Smooth muscle cell (in vitro differentiated cells): ENCODE measurements around the gene EGR1. TPM values are rescaled to one million over a fixed set of nuclear protein-coding genes. Genes with fewer than 3 reads are reported as not detected.

Source experiments
- DNase-seq: peaks from one replicate; lab custom pipeline; 2025; ENCODE audit not compliant: unreplicated experiment; lab: John Stamatoyannopoulos, UW
- H2AFZ ChIP-seq: fragments of 200-600 bp; sonication (generic); 2 replicates; pipeline ENCODE4 v1.6.0; 2016; ENCODE audit warnings: antibody characterized with exemption, low read depth, mild to moderate bottlenecking
- H3F3A ChIP-seq: fragments of 200-600 bp; sonication (generic); 2 replicates; pipeline ENCODE4 v1.6.0; 2017; ENCODE audit warnings: antibody characterized with exemption, low read depth
- H3K27ac ChIP-seq: fragments of 200-600 bp; sonication (generic); 2 replicates; pipeline ENCODE4 v1.5.1; 2016; ENCODE audit warnings: low read depth, mild to moderate bottlenecking
- H3K27me3 ChIP-seq: fragments of 200-600 bp; sonication (generic); 2 replicates; pipeline ENCODE4 v1.6.1; 2016; ENCODE audit warnings: low read depth, mild to moderate bottlenecking
- H3K36me3 ChIP-seq: fragments of 200-600 bp; sonication (generic); 2 replicates; pipeline ENCODE4 v1.5.1; 2016; ENCODE audit warnings: low read depth
- H3K4me1 ChIP-seq: fragments of 200-600 bp; sonication (generic); 2 replicates; pipeline ENCODE4 v1.5.1; 2016; ENCODE audit warnings: low read depth
- H3K4me2 ChIP-seq: fragments of 200-600 bp; sonication (generic); 2 replicates; pipeline ENCODE4 v1.6.0; 2016; ENCODE audit warnings: mild to moderate bottlenecking
- H3K4me3 ChIP-seq: fragments of 200-600 bp; sonication (generic); 2 replicates; pipeline ENCODE4 v1.5.1; 2016; ENCODE audit warnings: mild to moderate bottlenecking
- H3K79me2 ChIP-seq: fragments of 200-600 bp; sonication (generic); 2 replicates; pipeline ENCODE4 v1.6.0; 2016; ENCODE audit warnings: low read depth, mild to moderate bottlenecking
- H3K9ac ChIP-seq: fragments of 200-600 bp; sonication (generic); 2 replicates; pipeline ENCODE4 v1.6.0; 2016; ENCODE audit warnings: low read depth
- H3K9me3 ChIP-seq: fragments of 200-600 bp; sonication (generic); replicated peaks from 2 replicates; pipeline ENCODE4 v1.5.1; 2016; ENCODE audit warnings: low read depth
- H4K20me1 ChIP-seq: fragments of 200-600 bp; sonication (generic); 2 replicates; pipeline ENCODE4 v1.6.0; 2016; ENCODE audit warnings: low read depth
- WGBS: methylation state at CpG from one replicate; pipeline ENCODE4 v1.1.7; 2016; ENCODE audit warnings: low lambda C conversion rate; 5-methylcytosine and 5-hydroxymethylcytosine counted together
- polyA plus RNA-seq: library from polyadenylated mRNA; unstranded; fragments of >200 nt; fragmentation: Nextera tagmentation; extraction: Ambion mirVana; gene quantifications from 2 replicates; pipeline ENCODE4 v1.2.1, GENCODE V29; 2016
- total RNA-seq: library from RNA; depleted of rRNA; stranded (reverse); fragments of >200 nt; gene quantifications from 2 replicates; pipeline ENCODE4 v1.2.3, GENCODE V29; 2014
- TF ChIP-seq, protein P1 (sequence below): fragments of 200-600 bp; sonication (generic); IDR thresholded peaks from 2 replicates; pipeline ENCODE4 v1.5.1; 2017; ENCODE audit warnings: borderline replicate concordance, mild to moderate bottlenecking, antibody characterized with exemption; ENCODE audit not compliant: insufficient read depth, poor library complexity, severe bottlenecking

The EGR1 gene
- total and polyA plus RNA-seq, 2 experiments from 2014 or later = 250 to 1,110 TPM

DNA sequence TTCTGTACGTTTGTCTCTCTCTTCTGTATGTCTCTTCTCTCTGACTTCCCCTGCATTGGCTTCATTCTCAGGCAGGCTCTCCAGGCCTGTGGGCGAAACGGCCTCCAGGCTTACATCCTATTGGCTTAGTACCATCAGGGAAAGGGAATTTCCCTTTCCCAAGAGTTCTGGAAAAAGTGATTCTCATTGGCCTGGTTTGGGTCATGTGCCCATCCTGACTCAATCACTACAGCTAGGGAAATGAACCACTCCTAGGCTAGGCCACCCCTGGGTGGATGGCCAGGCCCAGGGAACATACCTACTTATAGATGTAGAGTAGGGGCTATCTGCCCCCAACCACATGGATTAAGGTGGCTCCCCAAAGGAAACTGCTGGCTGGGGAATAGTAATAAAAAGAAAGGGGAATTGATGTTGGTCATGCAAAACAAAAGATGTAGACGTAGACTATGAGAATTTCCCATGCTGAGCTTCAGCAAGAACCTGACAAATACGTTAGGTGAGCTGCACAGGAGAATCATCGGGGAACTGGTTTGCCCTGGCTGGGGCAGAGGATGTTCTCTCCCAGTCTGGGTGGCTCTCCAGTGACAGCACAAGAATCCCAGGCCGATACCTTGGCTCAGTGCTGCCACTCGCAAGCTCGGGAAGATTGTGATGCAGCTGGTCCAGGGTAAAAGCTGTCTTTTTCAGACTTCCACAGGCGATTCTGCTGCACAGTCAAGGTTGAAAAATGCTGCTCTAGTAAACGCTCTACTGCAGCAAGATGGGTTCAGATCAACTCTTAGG lies 3.7 kb upstream of the EGR1 start:
- DNase-seq = no peak
- H3K36me3 ChIP-seq = no peaks in the 10 kb centered on the region
- peaks cover 11% of the 10 kb centered on the region for H4K20me1 ChIP-seq
- H3K9me3 ChIP-seq = no peaks in the 10 kb centered on the region
- H2AFZ ChIP-seq = no peak overlapping the region
- TF ChIP-seq, protein P1, sequence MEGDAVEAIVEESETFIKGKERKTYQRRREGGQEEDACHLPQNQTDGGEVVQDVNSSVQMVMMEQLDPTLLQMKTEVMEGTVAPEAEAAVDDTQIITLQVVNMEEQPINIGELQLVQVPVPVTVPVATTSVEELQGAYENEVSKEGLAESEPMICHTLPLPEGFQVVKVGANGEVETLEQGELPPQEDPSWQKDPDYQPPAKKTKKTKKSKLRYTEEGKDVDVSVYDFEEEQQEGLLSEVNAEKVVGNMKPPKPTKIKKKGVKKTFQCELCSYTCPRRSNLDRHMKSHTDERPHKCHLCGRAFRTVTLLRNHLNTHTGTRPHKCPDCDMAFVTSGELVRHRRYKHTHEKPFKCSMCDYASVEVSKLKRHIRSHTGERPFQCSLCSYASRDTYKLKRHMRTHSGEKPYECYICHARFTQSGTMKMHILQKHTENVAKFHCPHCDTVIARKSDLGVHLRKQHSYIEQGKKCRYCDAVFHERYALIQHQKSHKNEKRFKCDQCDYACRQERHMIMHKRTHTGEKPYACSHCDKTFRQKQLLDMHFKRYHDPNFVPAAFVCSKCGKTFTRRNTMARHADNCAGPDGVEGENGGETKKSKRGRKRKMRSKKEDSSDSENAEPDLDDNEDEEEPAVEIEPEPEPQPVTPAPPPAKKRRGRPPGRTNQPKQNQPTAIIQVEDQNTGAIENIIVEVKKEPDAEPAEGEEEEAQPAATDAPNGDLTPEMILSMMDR = no peak
- peaks cover 6% of the 10 kb centered on the region for H3F3A ChIP-seq
- no peak overlapping the region for H3K9ac ChIP-seq
- peaks cover 7% of the 10 kb centered on the region for H3K4me1 ChIP-seq
- H3K27me3 ChIP-seq = no peaks in the 10 kb centered on the region
- WGBS = 69% methylated on average over 11 of the region's 11 CpGs
- peak overlapping the region; percentile 67 for H3K27ac ChIP-seq
- no peak overlapping the region for H3K4me3 ChIP-seq
- peaks cover 9% of the 10 kb centered on the region for H3K79me2 ChIP-seq
- peak overlapping the region; percentile 18 for H3K4me2 ChIP-seq

DNA sequence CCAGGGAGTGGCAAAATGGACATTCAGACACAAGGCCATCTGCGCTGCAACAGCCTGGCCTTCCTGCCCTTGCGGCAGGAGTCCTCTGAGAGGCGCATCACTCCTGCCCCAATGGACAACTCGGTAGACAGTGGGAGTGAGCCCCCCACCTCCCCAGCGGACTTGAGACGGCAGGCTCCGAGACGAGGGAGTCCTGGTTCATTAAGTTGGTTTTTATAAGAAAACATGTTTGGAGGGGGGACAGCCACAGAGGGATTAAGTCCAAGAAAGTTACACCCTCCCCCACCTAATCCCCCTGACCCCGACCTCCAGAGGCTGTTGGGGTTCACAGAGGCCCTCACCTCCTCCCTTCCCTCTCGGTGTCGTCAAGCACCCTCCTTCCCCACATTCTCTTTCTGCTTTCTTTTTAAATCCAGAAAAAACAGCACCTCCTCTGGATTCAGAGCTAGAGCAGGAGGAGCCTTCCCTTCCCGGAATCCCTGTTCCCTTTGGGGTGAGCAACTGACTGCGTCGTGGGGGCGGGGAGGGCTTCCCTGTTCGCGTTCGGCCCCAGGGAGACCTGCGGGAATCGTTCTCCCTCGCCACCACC lies 1.8 kb upstream of the EGR1 start:
- Histone ChIP-seq H4K20me1 (peaks cover 31% of the 10 kb centered on the region), H3K79me2 (peaks cover 9% of the 10 kb centered on the region), H3K27ac (peak overlapping the region; percentile 96), H3F3A (peaks cover 25% of the 10 kb centered on the region), H3K9me3 (no peaks in the 10 kb centered on the region), H3K4me1 (peaks cover 7% of the 10 kb centered on the region), H3K9ac (peak overlapping the region; percentile 88), H3K27me3 (no peaks in the 10 kb centered on the region), H3K4me2 (peak overlapping the region; percentile 92), H3K36me3 (peaks cover 4% of the 10 kb centered on the region), H2AFZ (no peak overlapping the region), H3K4me3 (peak overlapping the region; percentile 79)
- WGBS = 16% methylated on average over 21 of the region's 21 CpGs
- no peak for DNase-seq
- TF ChIP-seq, protein P1 = no peak

DNA sequence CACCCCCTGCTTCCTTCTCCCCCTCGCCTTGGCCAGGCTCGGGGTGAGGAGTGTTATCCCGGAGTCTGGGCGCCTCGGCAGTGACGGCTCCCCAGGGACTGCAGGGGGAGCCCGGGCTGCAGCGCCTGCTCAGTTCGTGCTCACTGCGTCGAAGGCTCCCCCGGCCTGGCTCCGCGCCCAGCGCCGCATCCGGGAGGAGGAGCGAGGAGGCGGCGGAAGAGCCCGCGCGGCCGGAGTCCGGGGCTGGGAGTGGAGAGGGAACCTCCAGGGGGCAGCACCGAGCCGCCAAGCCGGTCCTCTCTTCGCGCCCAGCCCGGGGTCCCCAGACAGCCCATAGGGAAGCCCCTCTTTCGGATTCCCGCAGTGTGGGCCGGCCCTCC lies 1.3 kb upstream of the EGR1 start:
- H4K20me1 ChIP-seq = peaks cover 36% of the 10 kb centered on the region
- no peaks in the 10 kb centered on the region for H3K9me3 ChIP-seq
- H3K4me3 ChIP-seq = peak overlapping the region; percentile 79
- H2AFZ ChIP-seq = no peak overlapping the region
- TF ChIP-seq, protein P1 = peak; percentile 80
- DNase-seq = peak; percentile 89
- H3K36me3 ChIP-seq = peaks cover 4% of the 10 kb centered on the region
- peaks cover 27% of the 10 kb centered on the region for H3F3A ChIP-seq
- no peaks in the 10 kb centered on the region for H3K27me3 ChIP-seq
- H3K4me2 ChIP-seq = peak overlapping the region; percentile 92
- under 1% methylated on average over 21 of the region's 34 CpGs for WGBS
- peaks cover 9% of the 10 kb centered on the region for H3K79me2 ChIP-seq
- peak overlapping the region; percentile 96 for H3K27ac ChIP-seq
- peak overlapping the region; percentile 88 for H3K9ac ChIP-seq
- H3K4me1 ChIP-seq = peaks cover 7% of the 10 kb centered on the region
